ENCODE results near the gene FBXO17. TPM values are rescaled to one million over a fixed set of nuclear protein-coding genes. Genes with fewer than 3 reads are reported as not detected.
"Not testable (repeated sequence)": the region's sequence is repeated elsewhere in the genome, so short reads cannot be mapped to it uniquely, and the experiment has no call there.

The FBXO17 gene
- total RNA-seq, 1 donor from 2014 or later = not detected

- CTCF ChIA-PET = no interaction called here
- Mint-ChIP-seq H3K27ac (no peak overlapping the region), H3K27me3 (peaks cover 19% of the 10 kb centered on the region), H3K4me3 (no peak overlapping the region), H3K36me3 (ENCODE audit: low read depth) (no peaks in the 10 kb centered on the region), H3K4me1 (no peaks in the 10 kb centered on the region), H3K9me3 (no peaks in the 10 kb centered on the region)
- TF ChIP-seq CTCF (IDR thresholded peaks at IDR 0.05) = no peak
- intact Hi-C loops (cut with micrococcal nuclease) = no loop called here
- ATAC-seq (ENCODE audit: low read depth) (no peak), DNase-seq (no peak)
- POLR2A ChIA-PET = no interaction called here
Observed at GRCh38 chr19:39003796-39004195, 28.3 kb upstream of the FBXO17 start.

- Mint-ChIP-seq H3K9me3 (no peaks in the 10 kb centered on the region), H3K27ac (no peak overlapping the region), H3K4me3 (no peak overlapping the region), H3K36me3 (ENCODE audit: low read depth) (no peaks in the 10 kb centered on the region), H3K27me3 (peaks cover 20% of the 10 kb centered on the region), H3K4me1 (no peaks in the 10 kb centered on the region)
- CTCF ChIA-PET = no interaction called here
- no peak for ATAC-seq (ENCODE audit: low read depth)
- TF ChIP-seq CTCF (IDR thresholded peaks at IDR 0.05) = no peak
- intact Hi-C loops (cut with micrococcal nuclease) = no loop called here
- DNase-seq = no peak
- POLR2A ChIA-PET = no interaction called here
Observed at GRCh38 chr19:39003188-39003587, 27.6 kb upstream of the FBXO17 start.

- Mint-ChIP-seq H3K27me3 (peaks cover 22% of the 10 kb centered on the region), H3K9me3 (no peaks in the 10 kb centered on the region), H3K36me3 (ENCODE audit: low read depth) (no peaks in the 10 kb centered on the region), H3K4me1 (no peaks in the 10 kb centered on the region), H3K27ac (no peak overlapping the region), H3K4me3 (no peak overlapping the region)
- DNase-seq (no peak), ATAC-seq (ENCODE audit: low read depth) (no peak)
- no peak for TF ChIP-seq CTCF (IDR thresholded peaks at IDR 0.05)
- ChIA-PET POLR2A (no interaction called here), CTCF (interaction anchor here (0.5 kb wide), 1 partner anchor 776 kb away, joined by 3 read pairs; no protein-coding TSS in a partner anchor)
- intact Hi-C loops (cut with micrococcal nuclease) = no loop called here
Observed at GRCh38 chr19:39001041-39001440, 25.5 kb upstream of the FBXO17 start.

GRCh38 chr19:38997576-38997975 lies 22.0 kb upstream of the FBXO17 start:
- intact Hi-C loops (cut with micrococcal nuclease); ATAC-seq (ENCODE audit: low read depth); H3K4me3 Mint-ChIP-seq; POLR2A ChIA-PET; CTCF ChIA-PET; H3K9me3 Mint-ChIP-seq; H3K36me3 Mint-ChIP-seq (ENCODE audit: low read depth); H3K27ac Mint-ChIP-seq; DNase-seq; H3K4me1 Mint-ChIP-seq: not testable (repeated sequence)
- peaks cover 20% of the 10 kb centered on the region for H3K27me3 Mint-ChIP-seq

- POLR2A ChIA-PET = no interaction called here
- CTCF ChIA-PET = no interaction called here
Observed at GRCh38 chr19:38993271-38993670, 17.7 kb upstream of the FBXO17 start.

More at GRCh38 chr19:38993271-38993670, 17.7 kb upstream of the FBXO17 start:
- ATAC-seq (ENCODE audit: low read depth) (no peak), DNase-seq (no peak)
- Mint-ChIP-seq H3K4me3 (no peak overlapping the region), H3K4me1 (no peaks in the 10 kb centered on the region), H3K27me3 (peaks cover 18% of the 10 kb centered on the region), H3K9me3 (peaks cover 8% of the 10 kb centered on the region), H3K36me3 (ENCODE audit: low read depth) (no peaks in the 10 kb centered on the region), H3K27ac (no peak overlapping the region)
- intact Hi-C loops (cut with micrococcal nuclease) = no loop called here
- TF ChIP-seq CTCF (IDR thresholded peaks at IDR 0.05) = no peak

Measured in activated B cell treated with CpG ODN at 0.5 μM for 24 hours (primary cell).